Endothelial cell of umbilical vein (primary cell): Measurements from ENCODE around the gene LSM11.

ENCODE experiments used
- EZH2 ChIP-seq: IDR thresholded peaks from 2 replicates; pipeline ENCODE4 v1.6.1; 2012; ENCODE audit warnings: borderline replicate concordance, low read depth, mild to moderate bottlenecking, moderate library complexity, low read length, inconsistent platforms; ENCODE audit not compliant: severe bottlenecking
- MYC ChIP-seq: IDR thresholded peaks from one replicate; pipeline ENCODE4 v1.6.1; 2011; ENCODE audit warnings: mild to moderate bottlenecking, low read depth, low read length
- POLR2A ChIP-seq: IDR thresholded peaks from 2 replicates; pipeline ENCODE4 v1.6.1; 2012; ENCODE audit warnings: low read depth, mild to moderate bottlenecking, control low read depth, low read length
- POLR2AphosphoS5 ChIP-seq: IDR thresholded peaks from 2 replicates; pipeline ENCODE4 v1.6.1; 2012; ENCODE audit warnings: low read depth, mild to moderate bottlenecking, control low read depth, low read length, moderate library complexity; ENCODE audit not compliant: insufficient read depth
- TF ChIP-seq, protein P1 (sequence below), 2 donors: IDR thresholded peaks; 1 replicate in 1 of 2; 2 replicates in 1 of 2; pipeline ENCODE4 v1.5.1; 2011; ENCODE audit warnings: low read length in 2 of 2, mild to moderate bottlenecking in 2 of 2, moderate library complexity in 2 of 2, control low read depth in 1 of 2, inconsistent platforms in 1 of 2, low read depth in 1 of 2; ENCODE audit not compliant: insufficient read depth in 1 of 2; ENCODE audit errors: extremely low read depth in 1 of 2
- TF ChIP-seq, protein P2 (sequence below): IDR thresholded peaks from 2 replicates; pipeline ENCODE4 v1.6.1; 2011; ENCODE audit not compliant: insufficient read depth, insufficient read length

DNA sequence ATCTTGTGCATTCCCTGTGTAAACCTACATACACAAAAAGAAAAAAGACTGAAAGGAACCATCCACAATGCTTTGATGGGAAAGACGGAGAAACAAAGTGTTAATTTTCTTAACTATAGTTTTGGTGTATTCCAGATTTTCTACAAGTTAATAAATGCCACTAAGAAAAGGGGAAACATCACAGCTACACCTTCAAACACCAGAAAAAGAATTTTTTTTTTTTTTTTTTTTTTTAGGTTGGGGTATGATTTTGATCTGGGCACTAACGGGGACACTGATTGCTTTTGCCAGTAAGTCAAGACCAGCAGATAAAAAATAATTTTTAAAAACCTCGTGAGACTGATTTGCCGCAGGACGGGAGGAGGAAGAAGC, 12.6 kb upstream of the LSM11 start:
- TF ChIP-seq POLR2AphosphoS5, result no peak
- TF ChIP-seq POLR2A, result no peak
- TF ChIP-seq, protein P1, sequence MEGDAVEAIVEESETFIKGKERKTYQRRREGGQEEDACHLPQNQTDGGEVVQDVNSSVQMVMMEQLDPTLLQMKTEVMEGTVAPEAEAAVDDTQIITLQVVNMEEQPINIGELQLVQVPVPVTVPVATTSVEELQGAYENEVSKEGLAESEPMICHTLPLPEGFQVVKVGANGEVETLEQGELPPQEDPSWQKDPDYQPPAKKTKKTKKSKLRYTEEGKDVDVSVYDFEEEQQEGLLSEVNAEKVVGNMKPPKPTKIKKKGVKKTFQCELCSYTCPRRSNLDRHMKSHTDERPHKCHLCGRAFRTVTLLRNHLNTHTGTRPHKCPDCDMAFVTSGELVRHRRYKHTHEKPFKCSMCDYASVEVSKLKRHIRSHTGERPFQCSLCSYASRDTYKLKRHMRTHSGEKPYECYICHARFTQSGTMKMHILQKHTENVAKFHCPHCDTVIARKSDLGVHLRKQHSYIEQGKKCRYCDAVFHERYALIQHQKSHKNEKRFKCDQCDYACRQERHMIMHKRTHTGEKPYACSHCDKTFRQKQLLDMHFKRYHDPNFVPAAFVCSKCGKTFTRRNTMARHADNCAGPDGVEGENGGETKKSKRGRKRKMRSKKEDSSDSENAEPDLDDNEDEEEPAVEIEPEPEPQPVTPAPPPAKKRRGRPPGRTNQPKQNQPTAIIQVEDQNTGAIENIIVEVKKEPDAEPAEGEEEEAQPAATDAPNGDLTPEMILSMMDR (IDR thresholded peaks at IDR 0.05; ENCODE audit: extremely low read depth in 1 of 2, insufficient read depth in 1 of 2, low read depth in 1 of 2, low read length in 2 of 2), result no peak
- TF ChIP-seq, protein P2, sequence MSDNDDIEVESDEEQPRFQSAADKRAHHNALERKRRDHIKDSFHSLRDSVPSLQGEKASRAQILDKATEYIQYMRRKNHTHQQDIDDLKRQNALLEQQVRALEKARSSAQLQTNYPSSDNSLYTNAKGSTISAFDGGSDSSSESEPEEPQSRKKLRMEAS, result no peak
- TF ChIP-seq EZH2, result no peak
- TF ChIP-seq MYC, result no peak
